ENCODE measurements around the gene MYO1E.

DNA sequence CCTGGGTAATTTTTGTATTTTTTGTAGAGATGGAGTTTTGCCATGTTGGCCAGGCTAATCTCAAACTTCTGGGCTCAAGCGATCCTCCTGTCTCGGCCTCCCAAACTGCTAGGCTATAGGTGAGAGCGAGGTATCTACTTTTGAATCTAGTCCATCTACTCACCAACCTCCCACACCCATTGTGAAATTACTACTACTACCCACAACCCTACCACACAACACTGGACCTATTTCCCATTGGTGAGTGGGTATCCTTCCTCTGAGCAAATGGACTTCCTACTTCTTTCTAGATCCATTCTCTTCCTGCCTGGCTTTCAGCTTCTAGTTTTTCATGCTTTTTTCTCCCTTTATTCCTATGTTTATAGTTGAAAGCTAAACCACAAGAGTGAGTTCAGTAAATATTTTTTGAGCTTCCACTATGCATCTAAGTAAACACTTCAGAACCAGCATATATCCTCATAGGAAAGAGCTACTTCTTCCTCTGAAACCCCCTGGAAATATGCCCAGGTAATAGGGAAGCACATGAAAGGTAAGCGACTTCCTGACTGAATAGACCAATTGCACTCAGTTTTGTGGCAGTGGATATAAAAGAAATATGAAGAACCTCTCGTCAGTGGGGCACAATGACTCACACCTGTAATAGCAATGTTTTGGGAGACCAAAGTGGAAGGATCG is 39.1 kb downstream of the MYO1E start:
- TF ChIP-seq, protein P1, sequence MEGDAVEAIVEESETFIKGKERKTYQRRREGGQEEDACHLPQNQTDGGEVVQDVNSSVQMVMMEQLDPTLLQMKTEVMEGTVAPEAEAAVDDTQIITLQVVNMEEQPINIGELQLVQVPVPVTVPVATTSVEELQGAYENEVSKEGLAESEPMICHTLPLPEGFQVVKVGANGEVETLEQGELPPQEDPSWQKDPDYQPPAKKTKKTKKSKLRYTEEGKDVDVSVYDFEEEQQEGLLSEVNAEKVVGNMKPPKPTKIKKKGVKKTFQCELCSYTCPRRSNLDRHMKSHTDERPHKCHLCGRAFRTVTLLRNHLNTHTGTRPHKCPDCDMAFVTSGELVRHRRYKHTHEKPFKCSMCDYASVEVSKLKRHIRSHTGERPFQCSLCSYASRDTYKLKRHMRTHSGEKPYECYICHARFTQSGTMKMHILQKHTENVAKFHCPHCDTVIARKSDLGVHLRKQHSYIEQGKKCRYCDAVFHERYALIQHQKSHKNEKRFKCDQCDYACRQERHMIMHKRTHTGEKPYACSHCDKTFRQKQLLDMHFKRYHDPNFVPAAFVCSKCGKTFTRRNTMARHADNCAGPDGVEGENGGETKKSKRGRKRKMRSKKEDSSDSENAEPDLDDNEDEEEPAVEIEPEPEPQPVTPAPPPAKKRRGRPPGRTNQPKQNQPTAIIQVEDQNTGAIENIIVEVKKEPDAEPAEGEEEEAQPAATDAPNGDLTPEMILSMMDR (IDR thresholded peaks at IDR 0.05) = no peak
- TF ChIP-seq ZFX (IDR thresholded peaks at IDR 0.05; ENCODE audit: borderline replicate concordance) = no peak
